HEK293 (cell line): ENCODE measurements around the gene STK40.

Source experiments
- EGR2 ChIP-seq: fragments of 450-650 bp; formaldehyde crosslinking; IDR thresholded peaks from 2 replicates; pipeline ENCODE4 v1.5.1; 2016; ENCODE audit warnings: low read depth, missing biosample characterization, missing genetic modification characterization
- KLF9 ChIP-seq: fragments of 450-650 bp; formaldehyde crosslinking; IDR thresholded peaks from 2 replicates; pipeline ENCODE4 v1.5.1; 2016; ENCODE audit warnings: missing biosample characterization, missing genetic modification characterization, low read depth
- PRDM1 ChIP-seq: fragments of 450-650 bp; formaldehyde crosslinking; IDR thresholded peaks from 2 replicates; pipeline ENCODE4; 2016; ENCODE audit warnings: missing biosample characterization, missing genetic modification characterization
- SCRT1 ChIP-seq: fragments of 450-650 bp; formaldehyde crosslinking; IDR thresholded peaks from 2 replicates; pipeline ENCODE4 v1.5.1; 2016; ENCODE audit warnings: missing biosample characterization, missing genetic modification characterization, borderline replicate concordance
- SP2 ChIP-seq: fragments of 450-650 bp; formaldehyde crosslinking; IDR thresholded peaks from 2 replicates; pipeline ENCODE4 v1.5.1; 2016; ENCODE audit warnings: missing biosample characterization, missing genetic modification characterization
- TCF7L2 ChIP-seq: IDR thresholded peaks from 2 replicates; pipeline ENCODE4 v1.6.1; 2011; ENCODE audit warnings: low read depth, mild to moderate bottlenecking, inconsistent platforms, low read length, moderate library complexity, borderline replicate concordance
- YY2 ChIP-seq: fragments of 450-650 bp; formaldehyde crosslinking; IDR thresholded peaks from 2 replicates; pipeline ENCODE4 v1.5.1; 2016; ENCODE audit warnings: missing biosample characterization, missing genetic modification characterization
- ZBTB17 ChIP-seq: fragments of 450-650 bp; formaldehyde crosslinking; IDR thresholded peaks from 2 replicates; pipeline ENCODE4 v1.5.1; 2016; ENCODE audit warnings: missing biosample characterization, missing genetic modification characterization
- ZBTB8A ChIP-seq: fragments of 450-650 bp; formaldehyde crosslinking; IDR thresholded peaks from 2 replicates; pipeline ENCODE4 v1.5.1; 2016; ENCODE audit warnings: missing biosample characterization, missing genetic modification characterization
- ZIC2 ChIP-seq: fragments of 450-650 bp; formaldehyde crosslinking; IDR thresholded peaks from 2 replicates; pipeline ENCODE4 v1.5.1; 2016; ENCODE audit warnings: missing biosample characterization, missing genetic modification characterization
- ZNF155 ChIP-seq: fragments of 450-650 bp; formaldehyde crosslinking; IDR thresholded peaks from 2 replicates; pipeline ENCODE4 v1.5.1; 2016; ENCODE audit warnings: missing biosample characterization, missing genetic modification characterization
- ZNF221 ChIP-seq: fragments of 450-650 bp; formaldehyde crosslinking; IDR thresholded peaks from 2 replicates; pipeline ENCODE4 v1.5.1; 2017; ENCODE audit warnings: missing biosample characterization, missing genetic modification characterization, borderline replicate concordance
- ZNF239 ChIP-seq: fragments of 450-650 bp; formaldehyde crosslinking; IDR thresholded peaks from 2 replicates; pipeline ENCODE4 v1.5.1; 2016; ENCODE audit warnings: missing biosample characterization, missing genetic modification characterization
- ZNF311 ChIP-seq: fragments of 450-650 bp; formaldehyde crosslinking; IDR thresholded peaks from 2 replicates; pipeline ENCODE4 v1.5.1; 2017; ENCODE audit warnings: missing biosample characterization, missing genetic modification characterization, borderline replicate concordance
- ZNF549 ChIP-seq: fragments of 450-650 bp; IDR thresholded peaks from 2 replicates; pipeline ENCODE4 v1.5.1; 2018; ENCODE audit warnings: missing biosample characterization, missing genetic modification characterization, mild to moderate bottlenecking, inconsistent platforms, moderate library complexity
- ZNF571 ChIP-seq: fragments of 450-650 bp; formaldehyde crosslinking; IDR thresholded peaks from 2 replicates; pipeline ENCODE4 v1.5.0; 2017; ENCODE audit warnings: missing biosample characterization, missing genetic modification characterization
- ZNF629 ChIP-seq: fragments of 450-650 bp; formaldehyde crosslinking; IDR thresholded peaks from 2 replicates; pipeline ENCODE4 v1.5.1; 2017; ENCODE audit warnings: missing biosample characterization, missing genetic modification characterization
- ZNF677 ChIP-seq: fragments of 450-650 bp; IDR thresholded peaks from 2 replicates; pipeline ENCODE4 v1.5.0; 2018; ENCODE audit warnings: missing biosample characterization, mild to moderate bottlenecking, missing genetic modification characterization, moderate library complexity
- ZNF792 ChIP-seq: fragments of 450-650 bp; formaldehyde crosslinking; IDR thresholded peaks from 2 replicates; pipeline ENCODE4 v1.5.1; 2016; ENCODE audit warnings: missing biosample characterization, missing genetic modification characterization
- TF ChIP-seq, protein P1 (sequence below): fragments of 450-650 bp; formaldehyde crosslinking; IDR thresholded peaks from 2 replicates; pipeline ENCODE4 v1.5.1; 2016; ENCODE audit warnings: missing biosample characterization, missing genetic modification characterization
- TF ChIP-seq, protein P2 (sequence below): fragments of 450-650 bp; formaldehyde crosslinking; IDR thresholded peaks from 2 replicates; pipeline ENCODE4 v1.5.1; 2016; ENCODE audit warnings: missing biosample characterization, missing genetic modification characterization
- TF ChIP-seq, protein P3 (sequence below): fragments of 450-650 bp; formaldehyde crosslinking; IDR thresholded peaks from 2 replicates; pipeline ENCODE4 v1.5.1; 2016; ENCODE audit warnings: missing biosample characterization, missing genetic modification characterization
- TF ChIP-seq, protein P4 (sequence below): fragments of 450-650 bp; formaldehyde crosslinking; IDR thresholded peaks from 2 replicates; pipeline ENCODE4 v1.5.0; 2017; ENCODE audit warnings: missing biosample characterization, missing genetic modification characterization, borderline replicate concordance
- TF ChIP-seq, protein P5 (sequence below): fragments of 450-650 bp; formaldehyde crosslinking; IDR thresholded peaks from 2 replicates; pipeline ENCODE4 v1.5.1; 2016; ENCODE audit warnings: missing biosample characterization, missing genetic modification characterization
- TF ChIP-seq, protein P6 (sequence below): fragments of 450-650 bp; formaldehyde crosslinking; IDR thresholded peaks from 2 replicates; pipeline ENCODE4 v1.5.1; 2016; ENCODE audit warnings: missing biosample characterization, missing genetic modification characterization, low read depth
- TF ChIP-seq, protein P7 (sequence below): fragments of 450-650 bp; formaldehyde crosslinking; IDR thresholded peaks from 2 replicates; pipeline ENCODE4 v1.5.1; 2017; ENCODE audit warnings: missing biosample characterization, missing genetic modification characterization

STK40 gene

DNA sequence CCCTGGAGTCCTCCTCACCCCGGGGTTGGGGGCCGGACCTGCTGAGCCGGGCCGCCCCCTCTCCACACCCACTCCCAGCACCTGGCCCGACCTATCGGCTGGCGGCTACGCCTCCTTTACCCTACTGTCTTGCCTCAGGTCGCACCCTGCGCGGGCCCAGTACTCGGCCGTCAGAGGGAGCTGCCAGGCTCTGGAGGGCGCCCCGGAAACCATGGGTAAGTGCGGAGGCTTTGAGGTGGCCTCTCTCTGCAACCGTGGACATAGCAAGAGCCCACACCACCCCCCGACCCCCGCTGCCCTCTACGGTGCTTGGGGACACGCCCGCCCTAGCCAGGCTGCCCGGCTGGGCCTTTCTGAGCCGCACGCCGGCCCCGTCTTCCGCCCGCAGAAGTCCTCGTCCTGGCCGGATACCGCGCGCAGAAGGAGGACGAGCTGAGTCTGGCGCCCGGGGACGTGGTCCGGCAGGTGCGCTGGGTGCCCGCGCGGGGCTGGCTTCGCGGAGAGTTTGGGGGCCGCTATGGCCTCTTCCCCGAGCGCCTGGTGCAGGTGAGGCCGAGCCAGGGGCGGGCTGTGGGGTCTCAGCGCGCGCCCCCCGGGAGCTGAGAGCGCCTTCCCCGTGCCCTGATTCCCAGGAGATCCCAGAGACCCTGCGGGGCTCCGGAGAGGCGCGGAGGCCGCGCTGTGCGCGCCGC, 79.4 kb downstream of the STK40 start, which contains the start of gene SH3D21 (continued):
- TF ChIP-seq KLF9 (tag by site-specific recombination) (peak; percentile 72), ZBTB17 (tag by site-specific recombination) (peak; percentile 88), ZNF311 (tag by site-specific recombination) (no peak), ZNF221 (no peak), ZNF155 (tag by site-specific recombination) (no peak), TCF7L2 (no peak), ZNF571 (tag by site-specific recombination) (no peak), EGR2 (tag by site-specific recombination) (peak; percentile 85), ZNF792 (tag by site-specific recombination) (no peak), ZNF239 (tag by site-specific recombination) (no peak), ZBTB8A (tag by site-specific recombination) (peak; percentile 86), SP2 (tag by site-specific recombination) (peak; percentile 74), ZNF549 (tag by site-specific recombination) (no peak), ZNF629 (tag by site-specific recombination) (peak; percentile 23; the same call in 1 of the 2 replicates), ZIC2 (tag by site-specific recombination) (0 out of 2 replicates have a peak, but pooled peaks have one; percentile 13), SCRT1 (tag by site-specific recombination) (no peak), ZNF677 (no peak), PRDM1 (tag by site-specific recombination) (no peak), YY2 (tag by site-specific recombination) (no peak)
- TF ChIP-seq, protein P1, sequence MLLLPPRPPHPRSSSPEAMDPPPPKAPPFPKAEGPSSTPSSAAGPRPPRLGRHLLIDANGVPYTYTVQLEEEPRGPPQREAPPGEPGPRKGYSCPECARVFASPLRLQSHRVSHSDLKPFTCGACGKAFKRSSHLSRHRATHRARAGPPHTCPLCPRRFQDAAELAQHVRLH: no peak
- TF ChIP-seq, protein P2, sequence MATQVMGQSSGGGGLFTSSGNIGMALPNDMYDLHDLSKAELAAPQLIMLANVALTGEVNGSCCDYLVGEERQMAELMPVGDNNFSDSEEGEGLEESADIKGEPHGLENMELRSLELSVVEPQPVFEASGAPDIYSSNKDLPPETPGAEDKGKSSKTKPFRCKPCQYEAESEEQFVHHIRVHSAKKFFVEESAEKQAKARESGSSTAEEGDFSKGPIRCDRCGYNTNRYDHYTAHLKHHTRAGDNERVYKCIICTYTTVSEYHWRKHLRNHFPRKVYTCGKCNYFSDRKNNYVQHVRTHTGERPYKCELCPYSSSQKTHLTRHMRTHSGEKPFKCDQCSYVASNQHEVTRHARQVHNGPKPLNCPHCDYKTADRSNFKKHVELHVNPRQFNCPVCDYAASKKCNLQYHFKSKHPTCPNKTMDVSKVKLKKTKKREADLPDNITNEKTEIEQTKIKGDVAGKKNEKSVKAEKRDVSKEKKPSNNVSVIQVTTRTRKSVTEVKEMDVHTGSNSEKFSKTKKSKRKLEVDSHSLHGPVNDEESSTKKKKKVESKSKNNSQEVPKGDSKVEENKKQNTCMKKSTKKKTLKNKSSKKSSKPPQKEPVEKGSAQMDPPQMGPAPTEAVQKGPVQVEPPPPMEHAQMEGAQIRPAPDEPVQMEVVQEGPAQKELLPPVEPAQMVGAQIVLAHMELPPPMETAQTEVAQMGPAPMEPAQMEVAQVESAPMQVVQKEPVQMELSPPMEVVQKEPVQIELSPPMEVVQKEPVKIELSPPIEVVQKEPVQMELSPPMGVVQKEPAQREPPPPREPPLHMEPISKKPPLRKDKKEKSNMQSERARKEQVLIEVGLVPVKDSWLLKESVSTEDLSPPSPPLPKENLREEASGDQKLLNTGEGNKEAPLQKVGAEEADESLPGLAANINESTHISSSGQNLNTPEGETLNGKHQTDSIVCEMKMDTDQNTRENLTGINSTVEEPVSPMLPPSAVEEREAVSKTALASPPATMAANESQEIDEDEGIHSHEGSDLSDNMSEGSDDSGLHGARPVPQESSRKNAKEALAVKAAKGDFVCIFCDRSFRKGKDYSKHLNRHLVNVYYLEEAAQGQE (tag by site-specific recombination): no peak
- TF ChIP-seq, protein P3, sequence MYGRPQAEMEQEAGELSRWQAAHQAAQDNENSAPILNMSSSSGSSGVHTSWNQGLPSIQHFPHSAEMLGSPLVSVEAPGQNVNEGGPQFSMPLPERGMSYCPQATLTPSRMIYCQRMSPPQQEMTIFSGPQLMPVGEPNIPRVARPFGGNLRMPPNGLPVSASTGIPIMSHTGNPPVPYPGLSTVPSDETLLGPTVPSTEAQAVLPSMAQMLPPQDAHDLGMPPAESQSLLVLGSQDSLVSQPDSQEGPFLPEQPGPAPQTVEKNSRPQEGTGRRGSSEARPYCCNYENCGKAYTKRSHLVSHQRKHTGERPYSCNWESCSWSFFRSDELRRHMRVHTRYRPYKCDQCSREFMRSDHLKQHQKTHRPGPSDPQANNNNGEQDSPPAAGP (tag by site-specific recombination): no peak
- TF ChIP-seq, protein P4, sequence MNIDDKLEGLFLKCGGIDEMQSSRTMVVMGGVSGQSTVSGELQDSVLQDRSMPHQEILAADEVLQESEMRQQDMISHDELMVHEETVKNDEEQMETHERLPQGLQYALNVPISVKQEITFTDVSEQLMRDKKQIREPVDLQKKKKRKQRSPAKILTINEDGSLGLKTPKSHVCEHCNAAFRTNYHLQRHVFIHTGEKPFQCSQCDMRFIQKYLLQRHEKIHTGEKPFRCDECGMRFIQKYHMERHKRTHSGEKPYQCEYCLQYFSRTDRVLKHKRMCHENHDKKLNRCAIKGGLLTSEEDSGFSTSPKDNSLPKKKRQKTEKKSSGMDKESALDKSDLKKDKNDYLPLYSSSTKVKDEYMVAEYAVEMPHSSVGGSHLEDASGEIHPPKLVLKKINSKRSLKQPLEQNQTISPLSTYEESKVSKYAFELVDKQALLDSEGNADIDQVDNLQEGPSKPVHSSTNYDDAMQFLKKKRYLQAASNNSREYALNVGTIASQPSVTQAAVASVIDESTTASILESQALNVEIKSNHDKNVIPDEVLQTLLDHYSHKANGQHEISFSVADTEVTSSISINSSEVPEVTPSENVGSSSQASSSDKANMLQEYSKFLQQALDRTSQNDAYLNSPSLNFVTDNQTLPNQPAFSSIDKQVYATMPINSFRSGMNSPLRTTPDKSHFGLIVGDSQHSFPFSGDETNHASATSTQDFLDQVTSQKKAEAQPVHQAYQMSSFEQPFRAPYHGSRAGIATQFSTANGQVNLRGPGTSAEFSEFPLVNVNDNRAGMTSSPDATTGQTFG: no peak
- TF ChIP-seq, protein P5, sequence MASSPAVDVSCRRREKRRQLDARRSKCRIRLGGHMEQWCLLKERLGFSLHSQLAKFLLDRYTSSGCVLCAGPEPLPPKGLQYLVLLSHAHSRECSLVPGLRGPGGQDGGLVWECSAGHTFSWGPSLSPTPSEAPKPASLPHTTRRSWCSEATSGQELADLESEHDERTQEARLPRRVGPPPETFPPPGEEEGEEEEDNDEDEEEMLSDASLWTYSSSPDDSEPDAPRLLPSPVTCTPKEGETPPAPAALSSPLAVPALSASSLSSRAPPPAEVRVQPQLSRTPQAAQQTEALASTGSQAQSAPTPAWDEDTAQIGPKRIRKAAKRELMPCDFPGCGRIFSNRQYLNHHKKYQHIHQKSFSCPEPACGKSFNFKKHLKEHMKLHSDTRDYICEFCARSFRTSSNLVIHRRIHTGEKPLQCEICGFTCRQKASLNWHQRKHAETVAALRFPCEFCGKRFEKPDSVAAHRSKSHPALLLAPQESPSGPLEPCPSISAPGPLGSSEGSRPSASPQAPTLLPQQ (tag by site-specific recombination): no peak
- TF ChIP-seq, protein P6, sequence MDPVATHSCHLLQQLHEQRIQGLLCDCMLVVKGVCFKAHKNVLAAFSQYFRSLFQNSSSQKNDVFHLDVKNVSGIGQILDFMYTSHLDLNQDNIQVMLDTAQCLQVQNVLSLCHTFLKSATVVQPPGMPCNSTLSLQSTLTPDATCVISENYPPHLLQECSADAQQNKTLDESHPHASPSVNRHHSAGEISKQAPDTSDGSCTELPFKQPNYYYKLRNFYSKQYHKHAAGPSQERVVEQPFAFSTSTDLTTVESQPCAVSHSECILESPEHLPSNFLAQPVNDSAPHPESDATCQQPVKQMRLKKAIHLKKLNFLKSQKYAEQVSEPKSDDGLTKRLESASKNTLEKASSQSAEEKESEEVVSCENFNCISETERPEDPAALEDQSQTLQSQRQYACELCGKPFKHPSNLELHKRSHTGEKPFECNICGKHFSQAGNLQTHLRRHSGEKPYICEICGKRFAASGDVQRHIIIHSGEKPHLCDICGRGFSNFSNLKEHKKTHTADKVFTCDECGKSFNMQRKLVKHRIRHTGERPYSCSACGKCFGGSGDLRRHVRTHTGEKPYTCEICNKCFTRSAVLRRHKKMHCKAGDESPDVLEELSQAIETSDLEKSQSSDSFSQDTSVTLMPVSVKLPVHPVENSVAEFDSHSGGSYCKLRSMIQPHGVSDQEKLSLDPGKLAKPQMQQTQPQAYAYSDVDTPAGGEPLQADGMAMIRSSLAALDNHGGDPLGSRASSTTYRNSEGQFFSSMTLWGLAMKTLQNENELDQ (tag by site-specific recombination): no peak
- TF ChIP-seq, protein P7, sequence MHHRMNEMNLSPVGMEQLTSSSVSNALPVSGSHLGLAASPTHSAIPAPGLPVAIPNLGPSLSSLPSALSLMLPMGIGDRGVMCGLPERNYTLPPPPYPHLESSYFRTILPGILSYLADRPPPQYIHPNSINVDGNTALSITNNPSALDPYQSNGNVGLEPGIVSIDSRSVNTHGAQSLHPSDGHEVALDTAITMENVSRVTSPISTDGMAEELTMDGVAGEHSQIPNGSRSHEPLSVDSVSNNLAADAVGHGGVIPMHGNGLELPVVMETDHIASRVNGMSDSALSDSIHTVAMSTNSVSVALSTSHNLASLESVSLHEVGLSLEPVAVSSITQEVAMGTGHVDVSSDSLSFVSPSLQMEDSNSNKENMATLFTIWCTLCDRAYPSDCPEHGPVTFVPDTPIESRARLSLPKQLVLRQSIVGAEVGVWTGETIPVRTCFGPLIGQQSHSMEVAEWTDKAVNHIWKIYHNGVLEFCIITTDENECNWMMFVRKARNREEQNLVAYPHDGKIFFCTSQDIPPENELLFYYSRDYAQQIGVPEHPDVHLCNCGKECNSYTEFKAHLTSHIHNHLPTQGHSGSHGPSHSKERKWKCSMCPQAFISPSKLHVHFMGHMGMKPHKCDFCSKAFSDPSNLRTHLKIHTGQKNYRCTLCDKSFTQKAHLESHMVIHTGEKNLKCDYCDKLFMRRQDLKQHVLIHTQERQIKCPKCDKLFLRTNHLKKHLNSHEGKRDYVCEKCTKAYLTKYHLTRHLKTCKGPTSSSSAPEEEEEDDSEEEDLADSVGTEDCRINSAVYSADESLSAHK (tag by site-specific recombination): no peak
